Measurements from ENCODE around the gene BIN1. TPM values are rescaled to one million over a fixed set of nuclear protein-coding genes. Genes with fewer than 3 reads are reported as not detected.

The BIN1 gene
- total RNA-seq, 1 experiment from 2014 or later, result 31.8 TPM

DNA sequence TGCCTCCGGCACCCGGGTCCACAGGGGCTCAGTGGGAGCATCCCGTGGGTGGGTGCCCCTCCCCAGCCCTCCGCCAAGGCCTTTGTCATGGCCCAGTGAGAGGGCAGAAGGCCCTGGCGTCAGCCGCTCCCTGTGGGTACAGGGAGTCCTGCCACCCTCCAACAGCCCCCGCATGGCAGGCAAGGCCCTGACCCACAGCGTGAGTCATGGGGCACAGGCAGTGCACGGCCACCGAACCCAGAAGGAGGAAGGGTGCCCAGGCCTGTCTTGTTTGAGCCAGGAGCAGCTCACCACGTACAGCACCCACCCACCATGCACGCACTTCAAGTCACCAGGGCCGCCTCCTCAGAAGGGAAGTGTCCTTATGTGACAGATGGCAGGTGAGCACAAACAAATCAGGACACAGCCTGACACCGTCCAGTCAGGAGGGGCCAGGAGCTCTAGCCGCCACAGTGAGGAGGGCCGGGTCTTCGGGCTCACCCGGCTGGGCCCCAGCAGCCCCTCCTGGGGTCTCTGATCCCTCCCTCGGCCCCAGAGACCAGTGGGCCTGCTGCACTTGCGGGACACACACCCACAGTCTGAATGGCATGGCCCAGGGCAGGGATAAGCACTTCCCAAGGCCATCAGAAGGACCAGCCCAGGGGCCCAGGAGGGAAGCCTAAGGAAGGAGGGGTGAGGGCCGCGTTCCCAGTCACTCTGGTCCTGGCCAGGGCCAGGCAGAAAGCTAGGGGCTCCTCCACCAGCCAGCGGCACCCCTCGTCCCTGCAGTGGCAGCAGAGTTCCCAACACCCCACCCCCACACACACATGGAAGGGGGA lies 25.8 kb downstream of the BIN1 start (continued):
- TF ChIP-seq, protein P1, sequence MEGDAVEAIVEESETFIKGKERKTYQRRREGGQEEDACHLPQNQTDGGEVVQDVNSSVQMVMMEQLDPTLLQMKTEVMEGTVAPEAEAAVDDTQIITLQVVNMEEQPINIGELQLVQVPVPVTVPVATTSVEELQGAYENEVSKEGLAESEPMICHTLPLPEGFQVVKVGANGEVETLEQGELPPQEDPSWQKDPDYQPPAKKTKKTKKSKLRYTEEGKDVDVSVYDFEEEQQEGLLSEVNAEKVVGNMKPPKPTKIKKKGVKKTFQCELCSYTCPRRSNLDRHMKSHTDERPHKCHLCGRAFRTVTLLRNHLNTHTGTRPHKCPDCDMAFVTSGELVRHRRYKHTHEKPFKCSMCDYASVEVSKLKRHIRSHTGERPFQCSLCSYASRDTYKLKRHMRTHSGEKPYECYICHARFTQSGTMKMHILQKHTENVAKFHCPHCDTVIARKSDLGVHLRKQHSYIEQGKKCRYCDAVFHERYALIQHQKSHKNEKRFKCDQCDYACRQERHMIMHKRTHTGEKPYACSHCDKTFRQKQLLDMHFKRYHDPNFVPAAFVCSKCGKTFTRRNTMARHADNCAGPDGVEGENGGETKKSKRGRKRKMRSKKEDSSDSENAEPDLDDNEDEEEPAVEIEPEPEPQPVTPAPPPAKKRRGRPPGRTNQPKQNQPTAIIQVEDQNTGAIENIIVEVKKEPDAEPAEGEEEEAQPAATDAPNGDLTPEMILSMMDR (IDR thresholded peaks at IDR 0.05 in 2 of 3, conservative IDR thresholded peaks at IDR 0.05 in 1 of 3; ENCODE audit: borderline replicate concordance in 1 of 3, insufficient read depth in 1 of 3, low read depth in 2 of 3, low read length in 2 of 3), result no peak
- TF ChIP-seq FOSL1 (IDR thresholded peaks at IDR 0.05; ENCODE audit: low read depth), result no peak

DNA sequence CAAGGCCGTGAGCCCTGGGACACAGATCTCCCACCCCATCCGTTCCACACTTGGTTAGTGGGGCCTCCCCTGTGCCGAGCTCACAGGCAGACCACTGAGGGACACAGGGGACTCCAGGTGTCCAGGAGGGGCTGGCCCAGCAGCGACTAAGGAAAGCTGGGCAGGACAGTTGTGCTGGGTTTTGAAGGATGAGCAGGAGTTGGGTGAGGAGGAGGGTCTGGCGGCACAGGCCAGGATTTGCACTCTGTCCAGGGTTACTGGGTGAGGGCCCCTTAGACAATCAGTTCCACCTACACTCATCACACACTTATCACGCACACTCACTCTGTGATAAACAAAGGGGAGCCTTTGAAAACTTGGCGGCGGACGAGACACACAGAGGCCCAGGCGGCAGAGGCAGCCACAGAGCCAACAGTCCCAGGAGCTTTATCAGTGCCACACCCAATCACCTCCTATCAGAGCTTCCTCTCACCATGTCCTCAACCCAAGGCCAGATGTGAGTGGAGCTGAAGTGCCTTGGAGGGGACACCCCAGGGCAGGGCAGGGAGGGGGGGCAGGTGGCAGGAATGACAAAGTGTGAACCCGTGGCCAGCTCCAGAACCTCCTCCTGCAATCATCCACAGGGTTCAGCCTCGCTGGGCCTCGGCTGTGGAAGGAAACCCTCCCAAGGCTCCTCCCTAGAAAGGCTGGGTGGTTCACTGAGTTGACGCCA lies 26.6 kb downstream of the BIN1 start:
- intact Hi-C loops (cut with micrococcal nuclease), result no loop called here
- Histone ChIP-seq H3K4me1 (ENCODE audit: control insufficient read depth in 1 of 2, insufficient read depth in 2 of 2, low read length in 2 of 2) (peaks cover 16 to 71% of the 10 kb centered on the region in 2 experiments; a peak in 3 of 4 replicates), H3K9me2 (ENCODE audit: insufficient read depth) (no peaks in the 10 kb centered on the region), H3K4me2 (ENCODE audit: low read length) (peak overlapping the region; percentile 71), H4K20me1 (ENCODE audit: insufficient read depth) (no peaks in the 10 kb centered on the region), H3K36me3 (ENCODE audit: control insufficient read depth in 1 of 2, insufficient read depth in 2 of 2, low read length in 2 of 2) (no peaks in the 10 kb centered on the region), H2AFZ (ENCODE audit: low read depth, low read length, poor library complexity, severe bottlenecking) (no peak overlapping the region), H3K27ac (ENCODE audit: low read depth, low read length) (no peak overlapping the region; the same call in 1 of the 2 replicates), H3K4me3 (replicated peaks in 1 of 2; ENCODE audit: low read depth in 1 of 2, low read length in 2 of 2) (no peak overlapping the region), H3K9ac (ENCODE audit: low read length) (peak overlapping the region; percentile 27; the same call in 1 of the 2 replicates), H3K9me3 (ENCODE audit: control insufficient read depth in 1 of 2, insufficient read depth in 1 of 2, low read depth in 1 of 2, low read length in 2 of 2) (no peaks in the 10 kb centered on the region), H3K27me3 (ENCODE audit: insufficient read depth, low read length) (no peaks in the 10 kb centered on the region), H3K79me2 (ENCODE audit: insufficient read depth, low read length) (no peaks in the 10 kb centered on the region; the same call in 1 of the 2 replicates)
- peak; percentile 54 for ATAC-seq
- TF ChIP-seq POLR2AphosphoS5 (IDR thresholded peaks at IDR 0.05; ENCODE audit: low read depth, low read length) (no peak), JUND (IDR thresholded peaks at IDR 0.05) (no peak), SP1 (IDR thresholded peaks at IDR 0.05; ENCODE audit: low read depth) (no peak), SRF (IDR thresholded peaks at IDR 0.05; ENCODE audit: low read depth) (no peak), SIN3A (IDR thresholded peaks at IDR 0.05; ENCODE audit: low read depth) (no peak), FOSL1 (IDR thresholded peaks at IDR 0.05; ENCODE audit: low read depth) (no peak), RAD21 (IDR thresholded peaks at IDR 0.05; ENCODE audit: low read depth) (no peak), EZH2phosphoT487 (IDR thresholded peaks at IDR 0.05; ENCODE audit: borderline replicate concordance) (no peak), YY1 (IDR thresholded peaks at IDR 0.05; ENCODE audit: extremely low read depth, insufficient replicate concordance, low read depth, low read length) (no peak), CEBPB (IDR thresholded peaks at IDR 0.05; ENCODE audit: low read depth) (no peak)
- TF ChIP-seq, protein P2, sequence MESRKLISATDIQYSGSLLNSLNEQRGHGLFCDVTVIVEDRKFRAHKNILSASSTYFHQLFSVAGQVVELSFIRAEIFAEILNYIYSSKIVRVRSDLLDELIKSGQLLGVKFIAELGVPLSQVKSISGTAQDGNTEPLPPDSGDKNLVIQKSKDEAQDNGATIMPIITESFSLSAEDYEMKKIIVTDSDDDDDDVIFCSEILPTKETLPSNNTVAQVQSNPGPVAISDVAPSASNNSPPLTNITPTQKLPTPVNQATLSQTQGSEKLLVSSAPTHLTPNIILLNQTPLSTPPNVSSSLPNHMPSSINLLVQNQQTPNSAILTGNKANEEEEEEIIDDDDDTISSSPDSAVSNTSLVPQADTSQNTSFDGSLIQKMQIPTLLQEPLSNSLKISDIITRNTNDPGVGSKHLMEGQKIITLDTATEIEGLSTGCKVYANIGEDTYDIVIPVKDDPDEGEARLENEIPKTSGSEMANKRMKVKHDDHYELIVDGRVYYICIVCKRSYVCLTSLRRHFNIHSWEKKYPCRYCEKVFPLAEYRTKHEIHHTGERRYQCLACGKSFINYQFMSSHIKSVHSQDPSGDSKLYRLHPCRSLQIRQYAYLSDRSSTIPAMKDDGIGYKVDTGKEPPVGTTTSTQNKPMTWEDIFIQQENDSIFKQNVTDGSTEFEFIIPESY (IDR thresholded peaks at IDR 0.05; ENCODE audit: extremely low read depth, insufficient replicate concordance, low read length), result no peak
- TF ChIP-seq, protein P3, sequence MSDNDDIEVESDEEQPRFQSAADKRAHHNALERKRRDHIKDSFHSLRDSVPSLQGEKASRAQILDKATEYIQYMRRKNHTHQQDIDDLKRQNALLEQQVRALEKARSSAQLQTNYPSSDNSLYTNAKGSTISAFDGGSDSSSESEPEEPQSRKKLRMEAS (IDR thresholded peaks at IDR 0.05), result no peak; the same call in 1 of the 2 replicates
- no TSS peak for BruUV-seq (replicated peaks)
- CTCF ChIA-PET, result interaction anchor here (3.7 kb wide), 1 partner anchor 12 kb away, joined by 13 read pairs; no protein-coding TSS in a partner anchor
- RAD21 ChIA-PET (ENCODE audit: low non-redundant PET in 1 of 2, low total read pairs in 2 of 2, uncharacterized antibody in 2 of 2, unreplicated experiment in 2 of 2), result no interaction called here
- POLR2A ChIA-PET, result no interaction called here
- no peak for DNase-seq (ENCODE audit: low read depth, low spot score)
